ENCODE data around the gene SEMA3F. TPM values are rescaled to one million over a fixed set of nuclear protein-coding genes. Genes with fewer than 3 reads are reported as not detected.

The SEMA3F gene
- total and polyA plus RNA-seq, 2 of the 4 experiments (the other 2 are of a cell fraction) = 7.3 to 23.3 TPM

DNA sequence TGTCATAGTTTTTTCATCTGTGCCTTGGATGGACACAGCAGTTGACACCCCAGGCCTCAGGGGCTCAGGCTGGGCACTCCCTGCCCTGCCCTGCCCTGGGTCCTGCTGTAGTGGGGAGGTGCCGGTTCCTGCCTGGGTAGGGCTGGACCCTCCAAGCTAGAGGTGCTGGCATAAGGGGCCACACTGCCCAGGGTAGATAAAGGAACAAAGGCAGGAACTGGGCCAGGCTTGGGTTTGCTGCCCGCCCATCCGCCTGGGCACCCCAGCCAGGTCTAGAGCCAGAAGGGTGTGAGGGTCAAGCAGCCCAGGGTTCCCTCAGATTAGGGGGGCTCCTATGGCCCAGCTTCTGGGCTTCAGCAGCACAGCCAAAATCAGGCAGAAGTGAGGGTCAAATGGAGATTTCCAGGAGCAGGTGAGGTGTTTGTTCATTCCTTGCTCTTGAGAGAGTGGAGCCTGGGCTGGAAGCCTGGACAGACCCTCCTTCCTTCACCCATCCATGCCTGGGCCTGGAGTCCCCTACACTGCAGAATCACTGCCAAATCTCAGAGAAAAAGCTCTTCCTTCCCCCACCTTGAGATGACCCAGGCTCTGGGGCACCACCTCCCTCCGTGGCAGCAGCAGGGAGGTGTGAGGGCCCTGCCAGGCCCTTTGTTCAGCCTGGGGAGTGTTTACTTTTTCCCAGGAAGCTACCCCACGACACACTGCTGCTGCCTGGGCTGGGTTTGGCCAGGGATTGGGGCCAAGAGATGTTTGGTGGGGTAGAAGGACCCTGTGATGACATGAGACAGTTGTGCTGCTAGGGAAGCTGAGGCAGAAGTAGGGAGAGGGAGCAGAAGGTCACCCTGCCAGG, 7.1 kb downstream of the SEMA3F start:
- Histone ChIP-seq H3K14ac (replicated peaks; ENCODE audit: low read depth, low read length) (peak overlapping the region; percentile 61), H3K27ac (ENCODE audit: insufficient read depth, low read length) (no peak overlapping the region; the same call in 1 of the 2 replicates), H4K20me1 (ENCODE audit: insufficient read depth, low read length) (0 out of 2 replicates have a peak, but pooled peaks cover 4% of the 10 kb centered on the region), H2BK120ac (ENCODE audit: low read depth, low read length) (peak overlapping the region; percentile 28), H3K4me1 (ENCODE audit: control insufficient read depth, insufficient read depth, low read length) (peaks cover 59% of the 10 kb centered on the region), H3K23ac (ENCODE audit: low read depth, low read length) (0 out of 2 replicates have a peak overlapping the region, but pooled peaks have one; percentile 6), H3K56ac (ENCODE audit: extremely low read depth, insufficient read depth, low read length) (no peak overlapping the region), H2BK5ac (ENCODE audit: low read depth, low read length, poor library complexity, severe bottlenecking) (peak overlapping the region; percentile 9), H3K36me3 (ENCODE audit: control insufficient read depth, insufficient read depth, low read length) (peaks cover 14% of the 10 kb centered on the region; the same call in 1 of the 2 replicates), H4K91ac (ENCODE audit: insufficient read depth, low read depth, low read length) (peak overlapping the region; percentile 76), H3K27me3 (ENCODE audit: control insufficient read depth, insufficient read depth, low read length) (no peaks in the 10 kb centered on the region), H4K5ac (ENCODE audit: low read depth, low read length) (peak overlapping the region; percentile 30; the same call in 1 of the 2 replicates), H3K4me3 (ENCODE audit: insufficient read depth, low read depth, low read length) (no peak overlapping the region), H4K8ac (ENCODE audit: low read depth in 2 of 2, low read length in 2 of 2) (peak overlapping the region in 1 of 2 experiments; percentile 25; a peak in 1 of 4 replicates), H2AK5ac (ENCODE audit: low read depth, low read length) (peak overlapping the region; percentile 92), H3K9ac (ENCODE audit: low read depth, low read length) (no peak overlapping the region), H3K9me3 (ENCODE audit: control insufficient read depth, insufficient read depth, low read length) (no peaks in the 10 kb centered on the region), H3K4ac (ENCODE audit: low read depth, low read length) (peak overlapping the region; percentile 91), H2AK9ac (replicated peaks; ENCODE audit: low read depth, low read length, poor library complexity) (peak overlapping the region; percentile 66), H2BK20ac (ENCODE audit: low read depth, low read length) (peak overlapping the region; percentile 16), H3K4me2 (ENCODE audit: low read depth, low read length) (no peak overlapping the region), H2BK15ac (ENCODE audit: low read depth, low read length) (peak overlapping the region; percentile 32; the same call in 1 of the 3 replicates), H2AFZ (replicated peaks; ENCODE audit: low read length, poor library complexity) (no peak overlapping the region), H3K79me1 (ENCODE audit: low read depth in 1 of 2, low read length in 2 of 2) (peaks cover 14 to 77% of the 10 kb centered on the region in 2 experiments; a peak in 3 of 4 replicates), H3K18ac (ENCODE audit: low read depth, low read length) (no peak overlapping the region), H3K9me1 (ENCODE audit: insufficient read depth, low read length) (peaks cover 34% of the 10 kb centered on the region)
- no peak for TF ChIP-seq CHD1 (IDR thresholded peaks at IDR 0.05; ENCODE audit: low read depth, low read length)
- TF ChIP-seq CEBPB (IDR thresholded peaks at IDR 0.05; ENCODE audit: low read depth, low read length) = no peak
- no peak for TF ChIP-seq FOS (IDR thresholded peaks at IDR 0.05; ENCODE audit: low read depth, low read length)
- no peak for TF ChIP-seq MAFK (IDR thresholded peaks at IDR 0.05; ENCODE audit: low read depth, low read length)
- TF ChIP-seq POLR2A (IDR thresholded peaks at IDR 0.05; ENCODE audit: low read depth, low read length) = no peak
- TF ChIP-seq NFE2L2 (IDR thresholded peaks at IDR 0.05; ENCODE audit: low read depth, low read length) = no peak
- no peak for TF ChIP-seq RAD21 (IDR thresholded peaks at IDR 0.05; ENCODE audit: low read length)
- TF ChIP-seq SMC3 (IDR thresholded peaks at IDR 0.05; ENCODE audit: low read depth, low read length) = no peak
- TF ChIP-seq MXI1 (IDR thresholded peaks at IDR 0.05; ENCODE audit: borderline replicate concordance, low read depth, low read length) = no peak
- TF ChIP-seq RFX5 (IDR thresholded peaks at IDR 0.05; ENCODE audit: low read depth, low read length) = no peak
- TF ChIP-seq USF2 (IDR thresholded peaks at IDR 0.05; ENCODE audit: low read depth, low read length) = no peak
- TF ChIP-seq MAZ (IDR thresholded peaks at IDR 0.05; ENCODE audit: borderline replicate concordance, low read depth, low read length) = no peak
- TF ChIP-seq, protein P1, sequence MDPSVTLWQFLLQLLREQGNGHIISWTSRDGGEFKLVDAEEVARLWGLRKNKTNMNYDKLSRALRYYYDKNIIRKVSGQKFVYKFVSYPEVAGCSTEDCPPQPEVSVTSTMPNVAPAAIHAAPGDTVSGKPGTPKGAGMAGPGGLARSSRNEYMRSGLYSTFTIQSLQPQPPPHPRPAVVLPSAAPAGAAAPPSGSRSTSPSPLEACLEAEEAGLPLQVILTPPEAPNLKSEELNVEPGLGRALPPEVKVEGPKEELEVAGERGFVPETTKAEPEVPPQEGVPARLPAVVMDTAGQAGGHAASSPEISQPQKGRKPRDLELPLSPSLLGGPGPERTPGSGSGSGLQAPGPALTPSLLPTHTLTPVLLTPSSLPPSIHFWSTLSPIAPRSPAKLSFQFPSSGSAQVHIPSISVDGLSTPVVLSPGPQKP (IDR thresholded peaks at IDR 0.05; ENCODE audit: borderline replicate concordance, low read depth, low read length) = no peak
- TF ChIP-seq RCOR1 (IDR thresholded peaks at IDR 0.05; ENCODE audit: insufficient replicate concordance, low read length) = no peak
- no peak for TF ChIP-seq BHLHE40 (IDR thresholded peaks at IDR 0.05; ENCODE audit: low read depth, low read length)
- in situ Hi-C loops (cut with MboI; ENCODE audit: low sequenced_read_pairs) = no loop called here
- 100% methylated on average over 2 of the region's 5 CpGs; no CpG with 5 or more reads in 1 of the 2 experiments for WGBS, 2 experiments (ENCODE audit: extremely low coverage in 2 of 2, insufficient read length in 1 of 2)
- dilution Hi-C loops (cut with HindIII; ENCODE audit: low sequenced_read_pairs, unreplicated experiment) = no loop called here
- intact Hi-C loops (cut with micrococcal nuclease) = no loop called here
- ATAC-seq (ENCODE audit: low read depth) (no peak), DNase-seq (no peak)
- POLR2A ChIA-PET (ENCODE audit: unreplicated experiment) = no interaction called here
- BruUV-seq (replicated peaks) = no TSS peak
- CTCF ChIA-PET = interaction anchor here (1.0 kb wide), 1 partner anchor 27 kb away, joined by 3 read pairs; no protein-coding TSS in a partner anchor
